Ishikawa (cell line): ENCODE results near the gene KCNAB2.

Experiments used
- CEBPB ChIP-seq: IDR thresholded peaks from 2 replicates; pipeline ENCODE4 v1.6.1; 2012
- CREB1 ChIP-seq: IDR thresholded peaks from 2 replicates; pipeline ENCODE4 v1.6.1; 2012; ENCODE audit warnings: low read depth
- EGR1 ChIP-seq: IDR thresholded peaks from 2 replicates; pipeline ENCODE4 v1.6.1; 2012
- EP300 ChIP-seq: IDR thresholded peaks from 2 replicates; pipeline ENCODE4 v1.6.1; 2012; ENCODE audit warnings: borderline replicate concordance
- FOXM1 ChIP-seq: IDR thresholded peaks from 2 replicates; pipeline ENCODE4 v1.6.1; 2012; ENCODE audit warnings: low read depth, borderline replicate concordance
- NFIC ChIP-seq: IDR thresholded peaks from 2 replicates; pipeline ENCODE4 v1.6.1; 2012
- RAD21 ChIP-seq: IDR thresholded peaks from 2 replicates; pipeline ENCODE4 v1.6.1; 2012; ENCODE audit warnings: low read depth
- TAF1 ChIP-seq: IDR thresholded peaks from 2 replicates; pipeline ENCODE4 v1.6.1; 2012; ENCODE audit warnings: low read depth, mild to moderate bottlenecking
- TCF12 ChIP-seq: IDR thresholded peaks from 2 replicates; pipeline ENCODE4 v1.6.1; 2012; ENCODE audit warnings: low read depth
- TEAD4 ChIP-seq: IDR thresholded peaks from 2 replicates; pipeline ENCODE4 v1.6.1; 2012
- YY1 ChIP-seq: IDR thresholded peaks from 2 replicates; pipeline ENCODE4 v1.6.1; 2012; ENCODE audit warnings: low read depth
- ZBTB7A ChIP-seq: IDR thresholded peaks from 2 replicates; pipeline ENCODE4 v1.6.1; 2012; ENCODE audit warnings: low read depth
- TF ChIP-seq, protein P1 (sequence below): IDR thresholded peaks from 2 replicates; pipeline ENCODE4 v1.6.1; 2012
- TF ChIP-seq, protein P2 (sequence below): IDR thresholded peaks from 2 replicates; pipeline ENCODE4 v1.6.1; 2012
- TF ChIP-seq, protein P3 (sequence below): IDR thresholded peaks from 2 replicates; pipeline ENCODE4 v1.6.1; 2012; ENCODE audit warnings: low read depth, mild to moderate bottlenecking

Gene KCNAB2

DNA sequence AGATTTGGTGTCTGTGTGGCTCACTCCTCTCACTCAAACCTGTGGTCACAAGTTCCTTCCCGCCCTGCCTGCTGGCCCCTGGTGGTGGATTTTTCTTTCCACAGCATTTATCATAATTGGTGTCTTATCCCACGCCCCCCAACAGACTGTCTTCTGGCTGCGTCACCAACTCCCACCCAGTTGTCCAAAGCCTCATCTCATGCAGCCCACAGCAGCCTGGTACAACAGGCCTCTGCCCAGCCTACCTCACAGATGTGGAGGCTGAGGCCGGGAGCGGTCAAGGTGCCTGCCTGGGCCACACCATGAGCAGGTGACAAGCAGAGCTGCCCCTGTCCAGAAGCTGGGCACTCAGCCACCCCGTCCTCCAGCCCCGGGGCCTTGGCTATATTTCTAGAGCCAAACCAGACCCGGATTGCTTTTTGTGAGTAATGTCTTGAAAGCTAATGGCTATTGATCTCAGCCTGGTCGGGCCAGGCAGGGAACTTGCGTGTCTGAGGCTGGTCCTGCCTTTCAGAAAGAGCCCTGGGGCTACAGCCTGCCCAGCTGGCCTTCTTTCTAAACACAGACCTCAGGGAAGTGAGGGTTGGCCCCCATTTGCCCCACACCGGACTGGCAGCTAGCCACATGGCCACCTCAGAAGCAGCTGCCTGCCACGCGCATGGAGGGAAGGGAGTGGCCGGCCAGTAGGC lies 2.6 kb downstream of the KCNAB2 start:
- TF ChIP-seq TCF12 (no peak), ZBTB7A (no peak), CREB1 (no peak), EP300 (no peak), TAF1 (no peak), FOXM1 (no peak), CEBPB (no peak), NFIC (no peak), YY1 (no peak), TEAD4 (no peak)
- TF ChIP-seq, protein P1, sequence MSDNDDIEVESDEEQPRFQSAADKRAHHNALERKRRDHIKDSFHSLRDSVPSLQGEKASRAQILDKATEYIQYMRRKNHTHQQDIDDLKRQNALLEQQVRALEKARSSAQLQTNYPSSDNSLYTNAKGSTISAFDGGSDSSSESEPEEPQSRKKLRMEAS = no peak
- TF ChIP-seq, protein P2, sequence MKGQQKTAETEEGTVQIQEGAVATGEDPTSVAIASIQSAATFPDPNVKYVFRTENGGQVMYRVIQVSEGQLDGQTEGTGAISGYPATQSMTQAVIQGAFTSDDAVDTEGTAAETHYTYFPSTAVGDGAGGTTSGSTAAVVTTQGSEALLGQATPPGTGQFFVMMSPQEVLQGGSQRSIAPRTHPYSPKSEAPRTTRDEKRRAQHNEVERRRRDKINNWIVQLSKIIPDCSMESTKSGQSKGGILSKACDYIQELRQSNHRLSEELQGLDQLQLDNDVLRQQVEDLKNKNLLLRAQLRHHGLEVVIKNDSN = no peak

DNA sequence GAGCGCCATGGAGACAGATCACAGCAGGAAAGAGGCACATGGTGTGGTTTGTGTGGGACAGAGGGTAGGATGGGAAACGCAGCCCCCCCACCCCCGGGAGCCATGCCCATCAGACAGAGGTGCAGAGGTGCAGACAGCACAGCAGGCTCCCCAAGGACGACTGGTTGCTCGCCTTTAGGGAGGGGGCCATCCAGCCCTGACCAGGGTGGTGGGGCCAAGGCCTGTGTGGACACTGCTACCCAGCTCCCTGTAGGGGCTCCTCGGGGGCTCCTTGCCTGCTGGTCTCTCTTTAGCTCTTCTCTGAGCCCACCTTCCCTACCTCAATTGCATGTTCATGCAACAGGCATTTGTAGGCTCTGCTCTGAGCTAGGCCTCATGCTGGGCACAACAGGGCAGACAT lies 3.7 kb downstream of the KCNAB2 start:
- TF ChIP-seq, protein P2 = no peak
- TF ChIP-seq TEAD4 (no peak), EGR1 (no peak), CEBPB (no peak), TCF12 (no peak), YY1 (no peak), RAD21 (no peak), ZBTB7A (no peak)

DNA sequence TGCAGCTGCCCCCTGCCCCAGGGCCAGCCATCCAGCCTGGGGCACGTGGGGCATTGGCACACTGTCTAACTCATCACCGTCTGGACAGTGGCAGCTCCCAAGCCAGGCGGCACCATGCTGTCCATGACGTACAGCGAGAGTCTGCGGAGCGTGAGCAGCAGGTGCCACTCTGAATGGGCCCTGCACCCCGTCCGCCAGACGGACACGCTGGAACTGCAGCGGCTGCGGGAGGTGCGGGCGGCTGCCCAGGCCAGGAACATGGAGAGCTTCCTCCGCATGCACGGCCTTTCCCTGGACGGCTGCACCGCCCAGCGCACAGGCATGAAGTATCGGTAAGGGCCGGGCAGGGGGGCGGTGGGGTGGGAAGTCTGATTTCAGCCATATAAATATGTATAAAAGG lies 5.7 kb downstream of the KCNAB2 start:
- TF ChIP-seq EP300 = no peak
- no peak for TF ChIP-seq TEAD4
- TF ChIP-seq NFIC = no peak
- TF ChIP-seq FOXM1 = no peak
- TF ChIP-seq, protein P1 = no peak
- no peak for TF ChIP-seq ZBTB7A
- TF ChIP-seq TCF12 = no peak
- TF ChIP-seq EGR1 = no peak
- TF ChIP-seq, protein P2 = no peak
- no peak for TF ChIP-seq TAF1
- TF ChIP-seq CREB1 = no peak
- no peak for TF ChIP-seq YY1
- TF ChIP-seq, protein P3, sequence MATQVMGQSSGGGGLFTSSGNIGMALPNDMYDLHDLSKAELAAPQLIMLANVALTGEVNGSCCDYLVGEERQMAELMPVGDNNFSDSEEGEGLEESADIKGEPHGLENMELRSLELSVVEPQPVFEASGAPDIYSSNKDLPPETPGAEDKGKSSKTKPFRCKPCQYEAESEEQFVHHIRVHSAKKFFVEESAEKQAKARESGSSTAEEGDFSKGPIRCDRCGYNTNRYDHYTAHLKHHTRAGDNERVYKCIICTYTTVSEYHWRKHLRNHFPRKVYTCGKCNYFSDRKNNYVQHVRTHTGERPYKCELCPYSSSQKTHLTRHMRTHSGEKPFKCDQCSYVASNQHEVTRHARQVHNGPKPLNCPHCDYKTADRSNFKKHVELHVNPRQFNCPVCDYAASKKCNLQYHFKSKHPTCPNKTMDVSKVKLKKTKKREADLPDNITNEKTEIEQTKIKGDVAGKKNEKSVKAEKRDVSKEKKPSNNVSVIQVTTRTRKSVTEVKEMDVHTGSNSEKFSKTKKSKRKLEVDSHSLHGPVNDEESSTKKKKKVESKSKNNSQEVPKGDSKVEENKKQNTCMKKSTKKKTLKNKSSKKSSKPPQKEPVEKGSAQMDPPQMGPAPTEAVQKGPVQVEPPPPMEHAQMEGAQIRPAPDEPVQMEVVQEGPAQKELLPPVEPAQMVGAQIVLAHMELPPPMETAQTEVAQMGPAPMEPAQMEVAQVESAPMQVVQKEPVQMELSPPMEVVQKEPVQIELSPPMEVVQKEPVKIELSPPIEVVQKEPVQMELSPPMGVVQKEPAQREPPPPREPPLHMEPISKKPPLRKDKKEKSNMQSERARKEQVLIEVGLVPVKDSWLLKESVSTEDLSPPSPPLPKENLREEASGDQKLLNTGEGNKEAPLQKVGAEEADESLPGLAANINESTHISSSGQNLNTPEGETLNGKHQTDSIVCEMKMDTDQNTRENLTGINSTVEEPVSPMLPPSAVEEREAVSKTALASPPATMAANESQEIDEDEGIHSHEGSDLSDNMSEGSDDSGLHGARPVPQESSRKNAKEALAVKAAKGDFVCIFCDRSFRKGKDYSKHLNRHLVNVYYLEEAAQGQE = no peak
- TF ChIP-seq CEBPB = no peak
- TF ChIP-seq RAD21 = no peak

DNA sequence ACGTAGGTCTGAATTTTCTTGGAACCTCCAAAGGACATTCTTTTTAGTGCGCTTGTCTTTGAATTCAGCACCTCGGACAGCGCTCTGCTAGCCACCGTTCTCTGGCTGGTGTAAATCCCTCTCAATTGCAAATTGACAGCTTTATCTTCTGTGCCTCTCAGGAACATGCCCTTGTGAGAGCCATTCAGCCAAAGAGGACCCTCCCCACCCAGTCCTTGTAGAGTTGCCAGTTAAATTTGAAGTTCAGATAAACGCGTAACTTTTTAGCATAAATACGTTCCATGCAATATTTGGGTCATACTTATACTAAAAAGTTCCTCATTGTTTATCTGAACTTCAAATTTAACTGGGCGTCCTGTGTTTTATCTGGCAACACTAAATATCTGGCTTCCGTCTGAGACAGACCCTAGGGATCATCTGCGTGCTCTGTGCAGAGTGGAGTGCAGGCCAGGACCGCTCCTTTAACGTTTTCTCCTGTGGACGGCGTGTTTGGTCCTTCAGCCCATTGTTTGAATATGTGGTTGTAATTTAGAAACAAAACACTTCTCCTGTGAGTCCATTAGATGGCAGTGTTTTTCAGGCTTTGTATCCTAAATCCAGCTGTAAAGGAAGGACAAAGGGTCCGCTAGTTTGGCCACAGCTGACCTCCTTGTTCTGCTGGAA lies 7.0 kb downstream of the KCNAB2 start:
- TF ChIP-seq RAD21 = peak; percentile 81
- TF ChIP-seq CEBPB = no peak
- TF ChIP-seq, protein P3 = peak; percentile 94

DNA sequence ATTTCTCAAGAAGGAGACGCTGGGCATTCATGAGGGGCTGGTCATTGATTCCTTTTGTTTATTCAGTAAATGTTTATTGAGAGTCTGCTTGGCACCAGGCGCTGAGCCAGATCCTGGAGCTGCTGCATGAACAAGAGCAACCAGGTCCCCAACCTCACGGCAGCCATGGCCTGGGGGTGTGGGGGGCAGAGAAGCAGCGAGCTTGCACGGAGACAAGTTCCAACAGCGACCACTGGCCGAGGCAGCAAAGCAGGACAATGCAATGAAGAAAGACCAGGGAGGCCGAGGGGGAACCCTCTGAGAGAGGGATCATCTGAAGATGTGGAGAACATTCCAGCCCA lies 7.5 kb downstream of the KCNAB2 start:
- TF ChIP-seq, protein P1 = no peak
- TF ChIP-seq TAF1 (no peak), YY1 (no peak), CREB1 (no peak), NFIC (no peak), TEAD4 (no peak), RAD21 (no peak), FOXM1 (no peak), EGR1 (no peak), TCF12 (no peak), ZBTB7A (no peak), EP300 (no peak), CEBPB (no peak)
- TF ChIP-seq, protein P3 = no peak
